ENCODE measurements around the gene FHL2. TPM values are rescaled to one million over a fixed set of nuclear protein-coding genes. Genes with fewer than 3 reads are reported as not detected.
"Not testable (repeated sequence)": the region's sequence is repeated elsewhere in the genome, so short reads cannot be mapped to it uniquely, and the experiment has no call there.

Gene FHL2
- total RNA-seq, 4 donors from 2014 or later, result 36.7 to 81.2 (median 44.0) TPM

DNA sequence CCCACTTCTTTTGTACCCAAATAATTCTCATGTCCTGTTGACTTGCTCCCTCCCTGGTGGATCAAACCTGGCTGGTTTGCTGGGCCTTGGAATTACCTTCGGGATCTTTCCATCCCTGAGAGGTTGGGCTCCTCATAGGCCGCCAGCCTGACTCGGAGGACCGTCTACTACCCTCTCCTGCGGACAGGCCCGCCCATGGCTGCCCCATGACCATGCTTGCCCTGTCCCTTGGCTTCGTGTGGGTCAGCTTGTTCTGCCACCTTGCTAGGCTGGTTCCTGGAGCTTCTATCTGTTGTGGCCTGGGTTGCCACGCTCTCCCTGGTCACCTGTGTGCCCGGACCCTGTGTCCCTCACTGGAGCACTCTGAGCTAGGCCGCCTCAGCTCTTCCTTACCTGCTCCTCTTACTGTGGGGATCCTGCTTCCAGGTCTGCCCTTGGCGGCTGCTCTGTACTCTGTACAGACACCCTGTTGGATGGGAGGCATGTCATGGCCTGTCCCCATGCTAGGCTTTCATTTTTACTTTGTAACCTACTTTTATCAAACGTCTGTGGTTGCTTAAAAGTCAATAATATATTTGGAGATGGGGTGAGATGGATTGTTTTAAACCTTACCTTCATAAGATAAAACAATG lies 29.7 kb upstream of the FHL2 start:
- no peaks in the 10 kb centered on the region for H3K36me3 ChIP-seq
- H3K4me3 ChIP-seq (replicated peaks in 1 of 3), result no peak overlapping the region
- no peak for TF ChIP-seq CTCF (IDR thresholded peaks at IDR 0.05)
- no peak for TF ChIP-seq POLR2A (IDR thresholded peaks at IDR 0.05)
- intact Hi-C loops (cut with DNase I), result no loop called here
- no peaks in the 10 kb centered on the region for H3K27me3 ChIP-seq
- H3K27ac ChIP-seq, result no peak overlapping the region
- H3K9me3 ChIP-seq, result no peaks in the 10 kb centered on the region
- H3K4me1 ChIP-seq, result no peaks in the 10 kb centered on the region
- WGBS, 2 donors, result 94 to 96% methylated on average over 12 of the region's 12 CpGs
- no peak for DNase-seq

GRCh38 chr2:105427485-105427884 lies 28.6 kb upstream of the FHL2 start:
- Histone ChIP-seq H3K4me3 (replicated peaks in 1 of 3) (no peak overlapping the region), H3K27ac (no peak overlapping the region), H3K4me1 (no peaks in the 10 kb centered on the region), H3K36me3 (no peaks in the 10 kb centered on the region), H3K27me3 (no peaks in the 10 kb centered on the region), H3K9me3 (no peaks in the 10 kb centered on the region)
- WGBS, 2 donors, result 86 to 94% methylated on average over 4 of the region's 4 CpGs
- intact Hi-C loops (cut with DNase I), result no loop called here
- no peak for TF ChIP-seq CTCF (IDR thresholded peaks at IDR 0.05)
- TF ChIP-seq POLR2A (IDR thresholded peaks at IDR 0.05), result no peak
- DNase-seq, result no peak

DNA sequence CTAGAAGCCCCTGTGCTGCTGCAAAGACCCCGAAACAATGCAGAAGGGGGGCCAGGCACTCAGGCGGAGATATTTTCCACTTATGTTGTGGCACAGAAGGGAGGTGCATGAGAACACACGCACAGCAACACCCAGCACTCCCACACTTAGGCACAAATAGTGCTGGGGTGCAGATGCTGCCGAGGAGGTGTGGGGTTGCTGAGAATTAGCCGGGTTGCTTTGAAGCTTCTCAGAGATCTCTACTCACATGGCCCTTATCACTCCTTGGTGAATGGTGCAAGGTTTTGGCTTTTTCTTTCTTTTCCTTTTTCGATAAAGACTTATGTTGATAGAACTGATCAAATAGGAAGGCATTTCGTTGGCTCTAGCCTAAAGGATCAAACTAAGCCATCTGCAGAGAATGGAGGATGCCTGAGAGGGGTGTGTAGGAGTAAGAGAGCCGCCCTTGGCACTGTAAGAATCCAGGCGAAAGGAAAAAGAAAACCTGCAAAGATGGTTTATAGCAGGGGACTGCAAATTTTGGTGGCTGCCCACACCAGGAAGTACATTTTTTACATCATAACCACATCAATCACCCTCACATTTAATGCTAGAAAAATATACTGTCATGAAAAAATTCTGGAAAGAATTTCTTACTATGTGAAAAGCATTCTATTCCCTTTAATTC lies 27.9 kb upstream of the FHL2 start:
- WGBS, 2 donors, result 70 to 79% methylated on average over 8 to 9 of the region's 9 CpGs
- Histone ChIP-seq H3K27me3 (no peaks in the 10 kb centered on the region), H3K36me3 (no peaks in the 10 kb centered on the region), H3K4me1 (no peaks in the 10 kb centered on the region), H3K4me3 (replicated peaks in 1 of 3) (no peak overlapping the region), H3K9me3 (no peaks in the 10 kb centered on the region), H3K27ac (no peak overlapping the region)
- intact Hi-C loops (cut with DNase I), result no loop called here
- no peak for DNase-seq
- TF ChIP-seq POLR2A (IDR thresholded peaks at IDR 0.05) (no peak), CTCF (IDR thresholded peaks at IDR 0.05) (no peak)

GRCh38 chr2:105425936-105426625 lies 27.2 kb upstream of the FHL2 start:
- 57 to 63% methylated on average over 6 of the region's 6 CpGs for WGBS, 2 donors
- Histone ChIP-seq H3K36me3 (no peaks in the 10 kb centered on the region), H3K4me1 (no peaks in the 10 kb centered on the region), H3K9me3 (no peaks in the 10 kb centered on the region), H3K27ac (no peak overlapping the region), H3K4me3 (replicated peaks in 1 of 3) (no peak overlapping the region), H3K27me3 (no peaks in the 10 kb centered on the region)
- no peak for TF ChIP-seq POLR2A (IDR thresholded peaks at IDR 0.05)
- no peak for TF ChIP-seq CTCF (IDR thresholded peaks at IDR 0.05)
- intact Hi-C loops (cut with DNase I), result no loop called here
- DNase-seq, result no peak

DNA sequence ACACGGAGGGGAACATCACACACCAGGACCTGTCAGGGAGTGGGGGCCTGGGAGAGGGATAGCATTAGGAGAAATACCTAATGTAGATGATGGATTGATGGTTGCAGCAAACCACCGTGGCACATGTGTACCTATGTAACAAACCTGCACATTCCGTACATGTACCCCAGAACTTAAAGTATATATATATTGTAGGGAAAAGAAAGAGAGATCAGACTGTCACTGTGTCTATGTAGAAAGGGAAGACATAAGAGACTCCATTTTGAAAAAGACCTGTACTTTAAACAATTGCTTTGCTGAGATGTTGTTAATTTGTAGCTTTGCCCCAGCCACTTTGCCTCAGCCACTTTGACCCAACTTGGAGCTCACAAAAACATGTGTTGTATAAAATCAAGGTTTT lies 26.0 kb upstream of the FHL2 start:
- intact Hi-C loops (cut with DNase I); DNase-seq; H3K36me3 ChIP-seq; H3K4me1 ChIP-seq; H3K27me3 ChIP-seq; H3K9me3 ChIP-seq; H3K27ac ChIP-seq; H3K4me3 ChIP-seq (replicated peaks in 1 of 3): not testable (repeated sequence)
- 95 to 96% methylated on average over 3 of the region's 3 CpGs for WGBS, 2 donors

All from thyroid gland (tissue), 4 donors.